GM12801 (cell line): Measurements from ENCODE around the gene PHLDA1.

Experiments
- CTCF ChIP-seq: IDR thresholded peaks from one replicate; pipeline ENCODE4 v1.5.1; 2011; ENCODE audit warnings: control low read depth; ENCODE audit not compliant: insufficient read length; ENCODE audit errors: extremely low read depth

Gene PHLDA1

GRCh38 chr12:76013603-76014002 is 18.0 kb downstream of the PHLDA1 start:
- TF ChIP-seq CTCF: no peak

GRCh38 chr12:76012644-76013043 is 18.9 kb downstream of the PHLDA1 start:
- TF ChIP-seq CTCF: no peak

- TF ChIP-seq CTCF: no peak
These were observed 20.7 kb downstream of the PHLDA1 start for GRCh38 chr12:76010732-76011458.

GRCh38 chr12:76008428-76008827 is 23.1 kb downstream of the PHLDA1 start:
- TF ChIP-seq CTCF: no peak

GRCh38 chr12:76007640-76008039 is 23.9 kb downstream of the PHLDA1 start:
- TF ChIP-seq CTCF: no peak

GRCh38 chr12:76006028-76006925 is 25.3 kb downstream of the PHLDA1 start:
- TF ChIP-seq CTCF: no peak

- TF ChIP-seq CTCF: no peak
These were observed 28.3 kb downstream of the PHLDA1 start for GRCh38 chr12:76003355-76003638.
